ENCODE measurements around the gene TMEM72. TPM values are rescaled to one million over a fixed set of nuclear protein-coding genes. Genes with fewer than 3 reads are reported as not detected.

Gene TMEM72
- total RNA-seq, 1 experiment from 2014 or later: not detected

DNA sequence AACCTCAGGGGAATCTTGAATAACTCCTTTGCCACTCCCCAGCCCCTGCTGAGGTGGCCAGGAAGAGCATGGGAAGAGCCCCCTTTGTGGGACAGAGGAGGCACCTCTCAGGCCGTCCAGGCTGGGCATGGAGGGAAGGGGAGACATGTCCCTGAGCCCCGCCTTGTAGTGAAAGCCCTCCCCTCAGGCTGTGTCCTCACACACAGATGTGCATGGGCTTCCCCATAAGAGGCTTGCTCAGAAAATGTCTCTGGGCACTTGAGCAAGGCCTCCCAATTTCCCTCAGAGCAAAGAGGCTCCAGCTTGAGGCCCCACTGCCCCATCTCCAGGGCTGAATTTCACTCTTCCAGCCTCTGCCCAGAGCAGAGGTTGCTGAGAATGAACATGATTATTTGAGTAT is 3.8 kb downstream of the TMEM72 start:
- no peak for TF ChIP-seq TCF7L2 (IDR thresholded peaks at IDR 0.05; ENCODE audit: low read depth, low read length)
- no peak for TF ChIP-seq SIN3A (IDR thresholded peaks at IDR 0.05; ENCODE audit: borderline replicate concordance, insufficient read depth, low read depth, low read length)
- TF ChIP-seq, protein P1, sequence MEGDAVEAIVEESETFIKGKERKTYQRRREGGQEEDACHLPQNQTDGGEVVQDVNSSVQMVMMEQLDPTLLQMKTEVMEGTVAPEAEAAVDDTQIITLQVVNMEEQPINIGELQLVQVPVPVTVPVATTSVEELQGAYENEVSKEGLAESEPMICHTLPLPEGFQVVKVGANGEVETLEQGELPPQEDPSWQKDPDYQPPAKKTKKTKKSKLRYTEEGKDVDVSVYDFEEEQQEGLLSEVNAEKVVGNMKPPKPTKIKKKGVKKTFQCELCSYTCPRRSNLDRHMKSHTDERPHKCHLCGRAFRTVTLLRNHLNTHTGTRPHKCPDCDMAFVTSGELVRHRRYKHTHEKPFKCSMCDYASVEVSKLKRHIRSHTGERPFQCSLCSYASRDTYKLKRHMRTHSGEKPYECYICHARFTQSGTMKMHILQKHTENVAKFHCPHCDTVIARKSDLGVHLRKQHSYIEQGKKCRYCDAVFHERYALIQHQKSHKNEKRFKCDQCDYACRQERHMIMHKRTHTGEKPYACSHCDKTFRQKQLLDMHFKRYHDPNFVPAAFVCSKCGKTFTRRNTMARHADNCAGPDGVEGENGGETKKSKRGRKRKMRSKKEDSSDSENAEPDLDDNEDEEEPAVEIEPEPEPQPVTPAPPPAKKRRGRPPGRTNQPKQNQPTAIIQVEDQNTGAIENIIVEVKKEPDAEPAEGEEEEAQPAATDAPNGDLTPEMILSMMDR (IDR thresholded peaks at IDR 0.05): no peak
- TF ChIP-seq POLR2AphosphoS5 (IDR thresholded peaks at IDR 0.05; ENCODE audit: low read depth, low read length): no peak
- TF ChIP-seq, protein P2, sequence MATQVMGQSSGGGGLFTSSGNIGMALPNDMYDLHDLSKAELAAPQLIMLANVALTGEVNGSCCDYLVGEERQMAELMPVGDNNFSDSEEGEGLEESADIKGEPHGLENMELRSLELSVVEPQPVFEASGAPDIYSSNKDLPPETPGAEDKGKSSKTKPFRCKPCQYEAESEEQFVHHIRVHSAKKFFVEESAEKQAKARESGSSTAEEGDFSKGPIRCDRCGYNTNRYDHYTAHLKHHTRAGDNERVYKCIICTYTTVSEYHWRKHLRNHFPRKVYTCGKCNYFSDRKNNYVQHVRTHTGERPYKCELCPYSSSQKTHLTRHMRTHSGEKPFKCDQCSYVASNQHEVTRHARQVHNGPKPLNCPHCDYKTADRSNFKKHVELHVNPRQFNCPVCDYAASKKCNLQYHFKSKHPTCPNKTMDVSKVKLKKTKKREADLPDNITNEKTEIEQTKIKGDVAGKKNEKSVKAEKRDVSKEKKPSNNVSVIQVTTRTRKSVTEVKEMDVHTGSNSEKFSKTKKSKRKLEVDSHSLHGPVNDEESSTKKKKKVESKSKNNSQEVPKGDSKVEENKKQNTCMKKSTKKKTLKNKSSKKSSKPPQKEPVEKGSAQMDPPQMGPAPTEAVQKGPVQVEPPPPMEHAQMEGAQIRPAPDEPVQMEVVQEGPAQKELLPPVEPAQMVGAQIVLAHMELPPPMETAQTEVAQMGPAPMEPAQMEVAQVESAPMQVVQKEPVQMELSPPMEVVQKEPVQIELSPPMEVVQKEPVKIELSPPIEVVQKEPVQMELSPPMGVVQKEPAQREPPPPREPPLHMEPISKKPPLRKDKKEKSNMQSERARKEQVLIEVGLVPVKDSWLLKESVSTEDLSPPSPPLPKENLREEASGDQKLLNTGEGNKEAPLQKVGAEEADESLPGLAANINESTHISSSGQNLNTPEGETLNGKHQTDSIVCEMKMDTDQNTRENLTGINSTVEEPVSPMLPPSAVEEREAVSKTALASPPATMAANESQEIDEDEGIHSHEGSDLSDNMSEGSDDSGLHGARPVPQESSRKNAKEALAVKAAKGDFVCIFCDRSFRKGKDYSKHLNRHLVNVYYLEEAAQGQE (IDR thresholded peaks at IDR 0.05; ENCODE audit: insufficient read depth in 1 of 2, low read depth in 2 of 2, low read length in 1 of 2): no peak
- Histone ChIP-seq H3K9me3 (ENCODE audit: control insufficient read depth, insufficient read depth, low read depth, low read length) (no peaks in the 10 kb centered on the region), H3K27me3 (ENCODE audit: control insufficient read depth, insufficient read depth, low read length) (peaks cover 5% of the 10 kb centered on the region), H3K4me3 (ENCODE audit: low read depth in 2 of 2, low read length in 2 of 2) (no peak overlapping the region), H3K36me3 (ENCODE audit: control insufficient read depth, insufficient read depth, low read length) (no peaks in the 10 kb centered on the region), H3K4me1 (ENCODE audit: control insufficient read depth, insufficient read depth, low read length) (no peaks in the 10 kb centered on the region), H3K27ac (ENCODE audit: low read length) (no peak overlapping the region)
- ChIA-PET POLR2A (no interaction called here), CTCF (no interaction called here)
- in situ Hi-C loops (cut with HindIII; ENCODE audit: low pct_unique_long_range_greater_than_20kb, low sequenced_read_pairs): no loop called here
- BruUV-seq (replicated peaks): no TSS peak
- no peak for DNase-seq (ENCODE audit: low read depth, low spot score)
- intact Hi-C loops (cut with micrococcal nuclease; ENCODE audit: unreplicated experiment): no loop called here
- no peak for ATAC-seq

DNA sequence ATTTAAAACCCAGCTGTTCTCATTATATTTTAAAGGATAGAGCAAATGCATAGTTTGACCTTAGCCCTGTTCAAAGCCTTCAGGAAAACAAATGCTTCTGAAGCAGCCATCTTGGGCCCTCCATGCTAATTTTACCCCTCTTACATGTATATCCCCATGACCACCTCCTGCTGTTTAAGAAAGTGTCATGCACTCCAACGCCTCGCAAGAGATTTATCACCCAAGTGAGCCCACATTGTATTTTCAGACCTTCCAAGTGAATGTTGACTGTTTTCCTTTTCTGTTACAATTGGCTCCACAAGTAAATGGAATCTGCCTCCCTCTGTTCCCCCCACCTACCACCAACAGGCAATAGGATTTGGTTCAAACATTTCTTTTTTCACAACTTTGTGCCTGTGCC is 5.3 kb downstream of the TMEM72 start:
- CTCF ChIA-PET: no interaction called here
- Histone ChIP-seq H3K4me3 (ENCODE audit: low read depth in 2 of 2, low read length in 2 of 2) (no peak overlapping the region), H3K9me3 (ENCODE audit: control insufficient read depth, insufficient read depth, low read depth, low read length) (no peaks in the 10 kb centered on the region), H3K4me1 (ENCODE audit: control insufficient read depth, insufficient read depth, low read length) (no peaks in the 10 kb centered on the region), H3K36me3 (ENCODE audit: control insufficient read depth, insufficient read depth, low read length) (no peaks in the 10 kb centered on the region), H3K27me3 (ENCODE audit: control insufficient read depth, insufficient read depth, low read length) (peaks cover 5% of the 10 kb centered on the region), H3K27ac (ENCODE audit: low read length) (no peak overlapping the region)
- no TSS peak for BruUV-seq (replicated peaks)
- ATAC-seq: no peak
- in situ Hi-C loops (cut with HindIII; ENCODE audit: low pct_unique_long_range_greater_than_20kb, low sequenced_read_pairs) (no loop called here), intact Hi-C loops (cut with micrococcal nuclease; ENCODE audit: unreplicated experiment) (no loop called here)
- TF ChIP-seq, protein P1 (IDR thresholded peaks at IDR 0.05): no peak
- TF ChIP-seq POLR2AphosphoS5 (IDR thresholded peaks at IDR 0.05; ENCODE audit: low read depth, low read length) (no peak), TCF7L2 (IDR thresholded peaks at IDR 0.05; ENCODE audit: low read depth, low read length) (no peak), SIN3A (IDR thresholded peaks at IDR 0.05; ENCODE audit: borderline replicate concordance, insufficient read depth, low read depth, low read length) (no peak)
- TF ChIP-seq, protein P2 (IDR thresholded peaks at IDR 0.05; ENCODE audit: insufficient read depth in 1 of 2, low read depth in 2 of 2, low read length in 1 of 2): no peak
- POLR2A ChIA-PET: no interaction called here
- DNase-seq (ENCODE audit: low read depth, low spot score): no peak
